K562 (cell line): ENCODE measurements around the gene CFAP58. TPM values are rescaled to one million over a fixed set of nuclear protein-coding genes. Genes with fewer than 3 reads are reported as not detected.

Experiments
- ATAC-seq: fragments of 200-7000 bp; cut with Tn5 transposase; 3 replicates; pipeline ENCODE4 v1.9.1; 2020; ENCODE audit warnings: moderate library complexity
- BruUV-seq: library from RNA; stranded (reverse); fragments of 400-500 nt; replicated peaks from 2 replicates; lab custom pipeline; 2021; lab: Mats Ljungman, UMichigan
- CTCF ChIA-PET: fragments of 300-600 bp; formaldehyde crosslinking; extraction: SDS; loops from one replicate; lab custom pipeline; 2021; ENCODE audit warnings: low intra/inter-chr PET ratio; lab: Yijun Ruan, JAX
- POLR2A ChIA-PET: fragments of 300-600, 350-650 bp; sonication (Branson Sonifier 250); formaldehyde crosslinking; extraction: SDS; loops from one replicate; lab custom pipeline; 2021; ENCODE audit warnings: antibody characterized with exemption, inconsistent platforms; lab: Yijun Ruan, JAX
- DNase-seq, 4 experiments: peaks; one replicate each; pipeline versions ENCODE4 v3.0.0 to v3.0.0-alpha.2; 2011 to 2018; ENCODE audit warnings: low spot score in 3 of 4, mixed read lengths in 3 of 4; ENCODE audit errors: extremely low read depth in 1 of 4
- FAIRE-seq: peaks from 2 replicates; lab custom pipeline; 2011; peaks lifted over from hg19 to GRCh38; lab: Jason Lieb, UNC
- H2AFZ ChIP-seq: 2 replicates; pipeline ENCODE4 v1.6.0; 2011; ENCODE audit warnings: low read depth, low read length, control low read depth, inconsistent platforms
- H3K27ac ChIP-seq: fragments of 200-600 bp; 3 replicates; pipeline ENCODE4 v1.8.0; 2011; ENCODE audit warnings: low read depth, mild to moderate bottlenecking, control low read depth, inconsistent platforms, low read length, moderate library complexity, mixed read lengths; ENCODE audit errors: extremely low read depth
- H3K27me3 ChIP-seq, 2 experiments: fragments of 300-600 bp in 1 of 2; 2 replicates in 1 of 2; 3 replicates in 1 of 2; pipeline versions ENCODE4 v1.6.0 to v1.8.0; 2011; ENCODE audit warnings: inconsistent platforms in 2 of 2, low read length in 2 of 2, mild to moderate bottlenecking in 1 of 2, mixed read lengths in 1 of 2, moderate library complexity in 1 of 2; ENCODE audit not compliant: control insufficient read depth in 2 of 2, insufficient read depth in 2 of 2
- H3K36me3 ChIP-seq: fragments of 300-600 bp; 3 replicates; pipeline ENCODE4 v1.8.0; 2011; ENCODE audit warnings: mild to moderate bottlenecking, low read length, inconsistent platforms; ENCODE audit not compliant: control insufficient read depth, insufficient read depth
- H3K4me1 ChIP-seq, 2 experiments: fragments of 200-600 bp in 1 of 2; replicated peaks in 1 of 2; 2 replicates in 1 of 2; 3 replicates in 1 of 2; pipeline versions ENCODE4 v1.5.1 to v1.8.0; 2011; ENCODE audit warnings: inconsistent platforms in 2 of 2, low read length in 2 of 2, mild to moderate bottlenecking in 1 of 2, mixed read lengths in 1 of 2, moderate library complexity in 1 of 2; ENCODE audit not compliant: control insufficient read depth in 2 of 2, insufficient read depth in 2 of 2
- H3K4me2 ChIP-seq: 2 replicates; pipeline ENCODE4 v1.6.1; 2011; ENCODE audit warnings: low read length, control low read depth, inconsistent platforms, mixed read lengths; ENCODE audit not compliant: insufficient read depth
- H3K4me3 ChIP-seq: fragments of 200-600 bp; sonication (generic), shearing (Covaris generic); 2 replicates; pipeline ENCODE4 v1.5.1; 2016; ENCODE audit warnings: control low read depth, inconsistent platforms
- H3K79me2 ChIP-seq: fragments of 200-600 bp; 3 replicates; pipeline ENCODE4 v1.8.0; 2011; ENCODE audit warnings: low read length, inconsistent platforms; ENCODE audit not compliant: control insufficient read depth, insufficient read depth
- H3K9ac ChIP-seq, 2 experiments: 2 replicates each; pipeline versions ENCODE4 v1.6.0 to v1.6.1; 2011; ENCODE audit warnings: low read depth in 2 of 2, low read length in 2 of 2, control low read depth in 1 of 2, inconsistent platforms in 1 of 2, mild to moderate bottlenecking in 1 of 2, mixed read lengths in 1 of 2; ENCODE audit not compliant: insufficient read depth in 1 of 2
- H3K9me1 ChIP-seq: one replicate; pipeline ENCODE4 v1.6.0; 2011; ENCODE audit warnings: inconsistent platforms, mild to moderate bottlenecking, low read length, moderate library complexity; ENCODE audit not compliant: control insufficient read depth, insufficient read depth
- H3K9me3 ChIP-seq: replicated peaks from 2 replicates; pipeline ENCODE4 v1.5.1; 2011; ENCODE audit warnings: low read depth, low read length, inconsistent platforms; ENCODE audit not compliant: control insufficient read depth, insufficient read depth
- H4K20me1 ChIP-seq: replicated peaks from 2 replicates; pipeline ENCODE4 v1.6.1; 2011; ENCODE audit warnings: low read length, inconsistent platforms, mixed read lengths; ENCODE audit not compliant: control insufficient read depth, insufficient read depth
- C11orf30 ChIP-seq: fragments of 450-650 bp; IDR thresholded peaks from 2 replicates; pipeline ENCODE4 v1.6.1; 2016; ENCODE audit warnings: low read depth, mild to moderate bottlenecking
- CREB1 ChIP-seq, 2 experiments: sonication (generic) in 1 of 2; formaldehyde crosslinking in 1 of 2; IDR thresholded peaks; 2 replicates each; pipeline versions ENCODE4 v1.6.1 to v1.8.0; 2012 to 2022; ENCODE audit warnings: inconsistent platforms in 1 of 2, mild to moderate bottlenecking in 1 of 2, missing genetic modification reagents in 1 of 2, moderate library complexity in 1 of 2
- ETV6 ChIP-seq, 3 experiments: fragments of 150-350 bp in 1 of 3; sonication (generic) in 1 of 3; formaldehyde crosslinking in 1 of 3; IDR thresholded peaks; 2 replicates each; pipeline versions ENCODE4 v1.6.1 to v1.8.0; 2014 to 2022; ENCODE audit warnings: borderline replicate concordance in 2 of 3, low read depth in 2 of 3, antibody characterized with exemption in 1 of 3, low read length in 1 of 3, mild to moderate bottlenecking in 1 of 3, missing genetic modification reagents in 1 of 3
- PHF8 ChIP-seq: fragments of 200-600 bp; sonication (generic); IDR thresholded peaks from 2 replicates; pipeline ENCODE4 v1.6.1; 2012; ENCODE audit warnings: mixed run types, mild to moderate bottlenecking, inconsistent platforms, low read length, moderate library complexity, borderline replicate concordance
- PTTG1 ChIP-seq: fragments of 450-650 bp; IDR thresholded peaks from 2 replicates; pipeline ENCODE4 v1.6.1; 2016; ENCODE audit warnings: low read depth, mild to moderate bottlenecking, missing genetic modification characterization, missing compliant biosample characterization
- SMAD1 ChIP-seq: fragments of 150-350 bp; IDR thresholded peaks from 2 replicates; pipeline ENCODE4 v1.6.1; 2014; ENCODE audit warnings: low read length, low read depth; ENCODE audit not compliant: partially characterized antibody
- ZNF184 ChIP-seq: sonication (generic); formaldehyde crosslinking; IDR thresholded peaks from 2 replicates; pipeline ENCODE4 v1.5.0; 2020; ENCODE audit warnings: missing genetic modification reagents
- ZNF551 ChIP-seq: fragments of 250-450 bp; sonication (Bioruptor Pico); IDR thresholded peaks from 2 replicates; pipeline ENCODE4 v1.5.0; 2021; ENCODE audit warnings: mild to moderate bottlenecking, moderate library complexity
- ZZZ3 ChIP-seq: fragments of 450-650 bp; IDR thresholded peaks from 2 replicates; pipeline ENCODE4 v1.6.1; 2016; ENCODE audit warnings: antibody characterized with exemption, mild to moderate bottlenecking, moderate library complexity
- WGBS: fragments of 100-300 bp; shearing (Covaris generic); methylation state at CpG from one replicate; pipeline ENCODE4 v1.1.6; 2016; ENCODE audit warnings: low coverage, mixed read lengths; ENCODE audit not compliant: insufficient coverage; ENCODE audit errors: missing lambda C conversion rate; 5-methylcytosine and 5-hydroxymethylcytosine counted together
- in situ Hi-C: fragments of 300-500 bp; cut with MboI; formaldehyde crosslinking; loops from 4 replicates; pipeline ENCODE4 v1.15.0; 2018; ENCODE audit warnings: inconsistent platforms, mixed read lengths
- intact Hi-C: fragments of 100-400 bp; cut with micrococcal nuclease; formaldehyde crosslinking; loops from 2 replicates; pipeline ENCODE4 v1.14.2; 2022
- polyA plus RNA-seq, 8 experiments: library from polyadenylated mRNA; depleted of rRNA in 4 of 8; stranded (reverse) in 5 of 8; unstranded in 3 of 8; fragments of >200 nt; fragmentation: Nextera tagmentation in 2 of 8; fragmentation: Illumina TruSeq in 1 of 8; extraction: Ambion mirVana in 2 of 8; extraction: Trizol in 1 of 8; gene quantifications; 2 replicates each; pipeline versions ENCODE4 v1.2.1 to v1.2.3, GENCODE V29; 2011 to 2014; ENCODE audit warnings: inconsistent platforms in 1 of 8, missing spikeins in 1 of 8
- total RNA-seq, 7 experiments: library from RNA; depleted of rRNA in 6 of 7; stranded (reverse); fragments of >200 nt in 6 of 7; fragmentation: Illumina TruSeq in 2 of 7; extraction: Trizol in 2 of 7; gene quantifications; 2 replicates each; pipeline versions ENCODE4 v1.2.1 to v1.2.3, GENCODE V29; 2011 to 2021; ENCODE audit warnings: low replicate concordance in 1 of 7

Gene CFAP58
- total and polyA plus RNA-seq, 9 of the 15 experiments (the other 6 are each of a cell fraction or from before 2014, with no cell fraction given): 0.08 to 2.0 (median 0.71) TPM

DNA sequence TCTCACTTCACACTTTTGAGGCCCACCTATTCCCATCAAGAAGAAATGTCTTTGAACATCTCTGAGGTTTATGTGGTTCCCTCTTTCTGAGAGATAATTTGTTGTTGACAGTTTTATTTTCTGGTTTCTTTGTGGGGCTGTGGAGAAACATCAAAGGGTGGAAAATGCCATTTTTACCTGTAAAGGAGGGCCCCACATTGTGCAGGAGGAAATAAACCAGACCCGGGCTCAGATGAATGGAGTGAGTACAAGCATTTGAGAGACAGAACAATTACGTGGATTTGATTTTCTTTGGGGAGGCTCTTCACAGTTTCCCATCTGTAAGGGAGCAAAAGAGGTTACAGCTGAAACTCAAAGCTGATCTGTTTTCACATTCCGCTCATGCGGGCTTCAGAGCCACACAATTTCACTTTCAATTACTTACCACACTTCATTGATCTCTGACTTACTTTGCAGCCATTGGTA is 45.2 kb upstream of the CFAP58 start:
- no peak overlapping the region for H3K9ac ChIP-seq
- 61% methylated on average over 2 of the region's 4 CpGs for WGBS
- FAIRE-seq: no peak
- TF ChIP-seq C11orf30 (no peak), ETV6 (IDR thresholded peaks at IDR 0.05; ENCODE audit: borderline replicate concordance in 1 of 2, low read depth in 2 of 2, low read length in 1 of 2) (no peak), ETV6 (CRISPR knock-in tag; IDR thresholded peaks at IDR 0.05; ENCODE audit: borderline replicate concordance) (no peak), ZZZ3 (no peak), PTTG1 (no peak), SMAD1 (no peak), PHF8 (no peak), CREB1 (IDR thresholded peaks at IDR 0.05) (no peak), CREB1 (CRISPR knock-in tag; IDR thresholded peaks at IDR 0.05) (no peak), ZNF184 (CRISPR knock-in tag) (no peak), ZNF551 (CRISPR knock-in tag) (no peak)
- TF ChIP-seq, all 486 proteins: peak for 0
- no peaks in the 10 kb centered on the region; a peak in 3 of 5 replicates for H3K4me1 ChIP-seq
- DNase-seq (no peak), ATAC-seq (no peak)
- H2AFZ ChIP-seq: no peak overlapping the region
- BruUV-seq: no TSS peak
- POLR2A ChIA-PET: interaction anchor here (1.6 kb wide), 1 partner anchor 13 kb away, joined by 4 read pairs; no protein-coding TSS in a partner anchor
- in situ Hi-C loops: no loop called here
- peaks cover 39% of the 10 kb centered on the region; the same call in 2 of the 3 replicates for H3K36me3 ChIP-seq
- peaks cover 17% of the 10 kb centered on the region for H4K20me1 ChIP-seq
- H3K4me2 ChIP-seq: no peak overlapping the region
- intact Hi-C loops: no loop called here
- no peaks in the 10 kb centered on the region; the same call in 1 of the 2 replicates for H3K9me3 ChIP-seq
- H3K27ac ChIP-seq: no peak overlapping the region
- CTCF ChIA-PET: no interaction called here
- no peaks in the 10 kb centered on the region for H3K9me1 ChIP-seq
- H3K4me3 ChIP-seq: no peak overlapping the region
- H3K27me3 ChIP-seq: no peaks in the 10 kb centered on the region
- H3K79me2 ChIP-seq: peaks cover 15% of the 10 kb centered on the region
